CD4-positive, CD25-positive, alpha-beta regulatory T cell (primary cell): Measurements from ENCODE around the gene PHLDA1. TPM values are rescaled to one million over a fixed set of nuclear protein-coding genes. Genes with fewer than 3 reads are reported as not detected.
A peak's percentile ranks its signal among the peaks of the same experiment; 100 is the strongest.

Source experiments
- ATAC-seq, 2 donors: fragments of 150-1000 bp; cut with Tn5 transposase; one replicate each; pipeline ENCODE4 v1.10.0; 2021; ENCODE audit warnings: low read depth in 2 of 2, moderate number of reproducible peaks in 2 of 2, moderate library complexity in 1 of 2
- DNase-seq, 3 donors: peaks; one replicate each; pipeline versions ENCODE4 v3.0.0 to v3.0.0-alpha.2; 2012 to 2022; ENCODE audit warnings: mixed read lengths in 1 of 3
- H3K27ac ChIP-seq: one replicate; pipeline ENCODE4 v1.7.0; 2013; ENCODE audit warnings: mild to moderate bottlenecking, low read length; ENCODE audit not compliant: insufficient read depth, poor library complexity, severe bottlenecking
- H3K27me3 ChIP-seq: one replicate; pipeline ENCODE4 v1.7.0; 2013; ENCODE audit warnings: low read length; ENCODE audit not compliant: control insufficient read depth, insufficient read depth
- H3K36me3 ChIP-seq: one replicate; pipeline ENCODE4 v1.7.0; 2013; ENCODE audit warnings: mild to moderate bottlenecking, low read length, moderate library complexity; ENCODE audit not compliant: control insufficient read depth, insufficient read depth
- H3K4me1 ChIP-seq: 2 replicates; pipeline ENCODE4 v1.7.0; 2013; ENCODE audit warnings: mild to moderate bottlenecking, low read length; ENCODE audit not compliant: insufficient read depth, control insufficient read depth, poor library complexity, severe bottlenecking
- H3K4me3 ChIP-seq: one replicate; pipeline ENCODE4 v1.7.0; 2013; ENCODE audit warnings: low read depth, mild to moderate bottlenecking, low read length, moderate library complexity
- H3K9me3 ChIP-seq, 2 experiments: 1 replicate in 1 of 2; 2 replicates in 1 of 2; pipeline ENCODE4 v1.7.0; 2013; ENCODE audit warnings: low read length in 2 of 2, mild to moderate bottlenecking in 1 of 2, moderate library complexity in 1 of 2; ENCODE audit not compliant: control insufficient read depth in 2 of 2
- H3K27ac Mint-ChIP-seq, 3 donors: one replicate each; pipeline ENCODE4 v1.8.0; 2020 to 2022; ENCODE audit warnings: mild to moderate bottlenecking in 3 of 3, mixed read lengths in 3 of 3, moderate library complexity in 2 of 3
- H3K27me3 Mint-ChIP-seq: one replicate; pipeline ENCODE4 v1.8.0; 2022; ENCODE audit warnings: mild to moderate bottlenecking, mixed read lengths
- H3K36me3 Mint-ChIP-seq: one replicate; pipeline ENCODE4 v1.8.0; 2020; ENCODE audit warnings: mixed read lengths
- H3K4me1 Mint-ChIP-seq, 4 donors: one replicate each; pipeline ENCODE4 v1.8.0; 2020 to 2022; ENCODE audit warnings: mixed read lengths in 4 of 4, mild to moderate bottlenecking in 1 of 4
- H3K4me3 Mint-ChIP-seq, 4 donors: one replicate each; pipeline ENCODE4 v1.8.0; 2020 to 2022; ENCODE audit warnings: mild to moderate bottlenecking in 4 of 4, mixed read lengths in 4 of 4, moderate library complexity in 3 of 4
- H3K9me3 Mint-ChIP-seq, 7 donors: one replicate each; pipeline ENCODE4 v1.8.0; 2020 to 2022; ENCODE audit warnings: mixed read lengths in 7 of 7, mild to moderate bottlenecking in 3 of 7, moderate library complexity in 2 of 7
- polyA plus RNA-seq, 4 donors: library from polyadenylated mRNA; unstranded; fragments of 300-500 nt; fragmentation: Illumina TruSeq; gene quantifications; one replicate each; pipeline ENCODE4 v1.2.3, GENCODE V29; 2021
- total RNA-seq: library from RNA; stranded (reverse); gene quantifications from one replicate; pipeline ENCODE4 v1.2.3, GENCODE V29; 2022

Gene PHLDA1
- total and polyA plus RNA-seq, 5 donors from 2014 or later, result 1.1 to 42.0 (median 1.6) TPM

- ATAC-seq (no peak), DNase-seq (no peak)
- Mint-ChIP-seq H3K27ac (peak overlapping the region in 1 of 3 donors; percentile 12), H3K27me3 (no peaks in the 10 kb centered on the region), H3K4me3 (no peak overlapping the region), H3K9me3 (no peaks in the 10 kb centered on the region), H3K4me1 (peaks cover 20 to 27% (median 23%) of the 10 kb centered on the region in 4 donors), H3K36me3 (no peaks in the 10 kb centered on the region)
- no peaks in the 10 kb centered on the region for H3K27me3 ChIP-seq
- no peaks in the 10 kb centered on the region for H3K9me3 ChIP-seq
- H3K27ac ChIP-seq, result no peak overlapping the region
- H3K4me3 ChIP-seq, result no peak overlapping the region
- peaks cover 24% of the 10 kb centered on the region for H3K4me1 ChIP-seq
- no peaks in the 10 kb centered on the region for H3K36me3 ChIP-seq
Measured at GRCh38 chr12:76023069-76023690, 8.4 kb downstream of the PHLDA1 start.

- H3K9me3 Mint-ChIP-seq, result no peaks in the 10 kb centered on the region
Measured at GRCh38 chr12:76022506-76022905, 9.1 kb downstream of the PHLDA1 start.

GRCh38 chr12:76020731-76021672 is 10.6 kb downstream of the PHLDA1 start:
- DNase-seq (peak; percentile 58 to 81 (median 75)), ATAC-seq (peak; percentile 87 to 91)
- Mint-ChIP-seq H3K36me3 (no peaks in the 10 kb centered on the region), H3K9me3 (no peaks in the 10 kb centered on the region), H3K4me3 (peak overlapping the region; percentile 24 to 83 (median 70)), H3K27me3 (no peaks in the 10 kb centered on the region), H3K27ac (peak overlapping the region; percentile 94 to 97 (median 94)), H3K4me1 (peaks cover 20 to 27% (median 23%) of the 10 kb centered on the region in 4 donors)
- Histone ChIP-seq H3K27me3 (no peaks in the 10 kb centered on the region), H3K9me3 (no peaks in the 10 kb centered on the region), H3K4me1 (peaks cover 24% of the 10 kb centered on the region), H3K36me3 (no peaks in the 10 kb centered on the region), H3K27ac (peak overlapping the region; percentile 76), H3K4me3 (peak overlapping the region; percentile 74)

More at GRCh38 chr12:76022506-76022905, 9.1 kb downstream of the PHLDA1 start:
- H3K4me1 ChIP-seq, result peaks cover 24% of the 10 kb centered on the region
- no peaks in the 10 kb centered on the region for H3K27me3 Mint-ChIP-seq
- H3K27ac ChIP-seq, result no peak overlapping the region
- DNase-seq, result no peak
- peak overlapping the region in 1 of 3 donors; percentile 12 for H3K27ac Mint-ChIP-seq
- peaks cover 20 to 27% (median 23%) of the 10 kb centered on the region in 4 donors for H3K4me1 Mint-ChIP-seq
- H3K36me3 Mint-ChIP-seq, result no peaks in the 10 kb centered on the region
- no peaks in the 10 kb centered on the region for H3K9me3 ChIP-seq
- no peaks in the 10 kb centered on the region for H3K27me3 ChIP-seq
- H3K36me3 ChIP-seq, result no peaks in the 10 kb centered on the region
- no peak for ATAC-seq
- no peak overlapping the region for H3K4me3 ChIP-seq
- no peak overlapping the region for H3K4me3 Mint-ChIP-seq

GRCh38 chr12:76020281-76020680 is 11.3 kb downstream of the PHLDA1 start:
- H3K36me3 Mint-ChIP-seq, result no peaks in the 10 kb centered on the region
- DNase-seq (peak; percentile 46 to 88 (median 50)), ATAC-seq (peak; percentile 65 to 69)
- peak overlapping the region; percentile 94 to 97 (median 94) for H3K27ac Mint-ChIP-seq
- Histone ChIP-seq H3K4me3 (peak overlapping the region; percentile 74), H3K9me3 (no peaks in the 10 kb centered on the region), H3K27ac (peak overlapping the region; percentile 76), H3K4me1 (peaks cover 24% of the 10 kb centered on the region), H3K27me3 (no peaks in the 10 kb centered on the region), H3K36me3 (no peaks in the 10 kb centered on the region)
- H3K4me3 Mint-ChIP-seq, result peak overlapping the region; percentile 24 to 70 (median 54)
- H3K27me3 Mint-ChIP-seq, result no peaks in the 10 kb centered on the region
- H3K4me1 Mint-ChIP-seq, result peaks cover 20 to 27% (median 23%) of the 10 kb centered on the region in 4 donors
- no peaks in the 10 kb centered on the region for H3K9me3 Mint-ChIP-seq

- Histone ChIP-seq H3K4me1 (peaks cover 24% of the 10 kb centered on the region), H3K4me3 (no peak overlapping the region), H3K36me3 (no peaks in the 10 kb centered on the region), H3K27ac (no peak overlapping the region), H3K27me3 (no peaks in the 10 kb centered on the region), H3K9me3 (no peaks in the 10 kb centered on the region)
- ATAC-seq, result no peak
- Mint-ChIP-seq H3K4me1 (peaks cover 17 to 24% (median 22%) of the 10 kb centered on the region in 4 donors), H3K36me3 (no peaks in the 10 kb centered on the region), H3K27ac (peak overlapping the region in 2 of 3 donors; percentile 4 to 11), H3K4me3 (no peak overlapping the region), H3K27me3 (no peaks in the 10 kb centered on the region), H3K9me3 (no peaks in the 10 kb centered on the region)
- DNase-seq, result no peak
Measured at GRCh38 chr12:76018672-76019071, 12.9 kb downstream of the PHLDA1 start.

GRCh38 chr12:76018111-76018510 is 13.5 kb downstream of the PHLDA1 start:
- Mint-ChIP-seq H3K27ac (peak overlapping the region in 2 of 3 donors; percentile 11 to 48), H3K4me3 (no peak overlapping the region), H3K27me3 (no peaks in the 10 kb centered on the region), H3K9me3 (no peaks in the 10 kb centered on the region), H3K36me3 (no peaks in the 10 kb centered on the region), H3K4me1 (peaks cover 17 to 24% (median 22%) of the 10 kb centered on the region in 4 donors)
- DNase-seq (no peak), ATAC-seq (no peak)
- H3K36me3 ChIP-seq, result no peaks in the 10 kb centered on the region
- H3K9me3 ChIP-seq, result no peaks in the 10 kb centered on the region
- no peaks in the 10 kb centered on the region for H3K27me3 ChIP-seq
- H3K4me3 ChIP-seq, result no peak overlapping the region
- H3K27ac ChIP-seq, result no peak overlapping the region
- peaks cover 24% of the 10 kb centered on the region for H3K4me1 ChIP-seq

- Mint-ChIP-seq H3K36me3 (no peaks in the 10 kb centered on the region), H3K4me3 (no peak overlapping the region), H3K27me3 (no peaks in the 10 kb centered on the region), H3K4me1 (peaks cover 0 to 6% (median 2%) of the 10 kb centered on the region in 4 donors), H3K9me3 (no peaks in the 10 kb centered on the region), H3K27ac (no peak overlapping the region)
- no peak for DNase-seq
- no peaks in the 10 kb centered on the region for H3K4me1 ChIP-seq
- no peaks in the 10 kb centered on the region for H3K27me3 ChIP-seq
- ATAC-seq, result no peak
- no peak overlapping the region for H3K4me3 ChIP-seq
- no peaks in the 10 kb centered on the region for H3K9me3 ChIP-seq
- no peak overlapping the region for H3K27ac ChIP-seq
- no peaks in the 10 kb centered on the region for H3K36me3 ChIP-seq
Measured at GRCh38 chr12:76014007-76014406, 17.6 kb downstream of the PHLDA1 start.
